Loucy (cell line): ENCODE data around the gene EPAS1.

Experiments
- H2AFZ ChIP-seq: fragments of 200-600 bp; sonication (generic); 2 replicates; pipeline ENCODE4 v1.6.0; 2016; ENCODE audit warnings: antibody characterized with exemption, mild to moderate bottlenecking, low read length, moderate library complexity
- H3F3A ChIP-seq: fragments of 200-600 bp; 2 replicates; pipeline ENCODE4 v1.6.0; 2016; ENCODE audit warnings: antibody characterized with exemption, low read depth, mild to moderate bottlenecking
- H3K27me3 ChIP-seq: fragments of 200-600 bp; sonication (generic); 2 replicates; pipeline ENCODE4 v1.6.1; 2014; ENCODE audit warnings: low read length, mild to moderate bottlenecking; ENCODE audit not compliant: insufficient read depth, poor library complexity, severe bottlenecking
- H3K36me3 ChIP-seq: fragments of 200-600 bp; sonication (generic); 2 replicates; pipeline ENCODE4 v1.6.1; 2016; ENCODE audit warnings: low read length; ENCODE audit not compliant: insufficient read depth
- H3K4me1 ChIP-seq: fragments of 200-600 bp; sonication (generic); 2 replicates; pipeline ENCODE4 v1.5.1; 2014; ENCODE audit warnings: low read length, mild to moderate bottlenecking; ENCODE audit not compliant: insufficient read depth, poor library complexity, severe bottlenecking
- H3K4me2 ChIP-seq: fragments of 200-600 bp; sonication (generic); 2 replicates; pipeline ENCODE4 v1.6.0; 2014; ENCODE audit warnings: antibody characterized with exemption, low read length, low read depth, mild to moderate bottlenecking; ENCODE audit not compliant: poor library complexity, severe bottlenecking
- H3K4me3 ChIP-seq: fragments of 200-600 bp; sonication (generic); 2 replicates; pipeline ENCODE4 v1.5.1; 2014; ENCODE audit warnings: low read length, mild to moderate bottlenecking, mixed read lengths; ENCODE audit not compliant: poor library complexity, severe bottlenecking
- H3K79me2 ChIP-seq: fragments of 200-600 bp; sonication (generic); 2 replicates; pipeline ENCODE4 v1.6.1; 2014; ENCODE audit warnings: low read length; ENCODE audit not compliant: insufficient read depth
- H3K9ac ChIP-seq: fragments of 200-600 bp; sonication (generic); 2 replicates; pipeline ENCODE4 v1.6.0; 2014; ENCODE audit warnings: mild to moderate bottlenecking, low read depth, low read length, moderate library complexity; ENCODE audit not compliant: poor library complexity, severe bottlenecking
- H3K9me2 ChIP-seq: fragments of 200-600 bp; sonication (generic); replicated peaks from 2 replicates; pipeline ENCODE4 v1.6.1; 2016; ENCODE audit warnings: low read depth, low read length, mixed read lengths
- H3K9me3 ChIP-seq: fragments of 200-600 bp; sonication (generic); 2 replicates; pipeline ENCODE4 v1.6.1; 2014; ENCODE audit warnings: mild to moderate bottlenecking, antibody characterized with exemption, low read length, low read depth; ENCODE audit not compliant: insufficient read depth
- H4K20me1 ChIP-seq: fragments of 200-600 bp; sonication (generic); 2 replicates; pipeline ENCODE4 v1.6.0; 2014; ENCODE audit warnings: antibody characterized with exemption, low read length, mild to moderate bottlenecking; ENCODE audit not compliant: insufficient read depth, poor library complexity, severe bottlenecking
- CTCF ChIP-seq: fragments of 200-600 bp; sonication (generic); conservative IDR thresholded peaks from 2 replicates; pipeline ENCODE4 v1.5.1; 2014; ENCODE audit warnings: mild to moderate bottlenecking, antibody characterized with exemption, low read length
- EZH2phosphoT487 ChIP-seq: fragments of 200-600 bp; IDR thresholded peaks from 2 replicates; pipeline ENCODE4 v1.6.1; 2018; ENCODE audit warnings: antibody characterized with exemption, mild to moderate bottlenecking, moderate library complexity, borderline replicate concordance

The EPAS1 gene

GRCh38 chr2:46259777-46260168, 37.4 kb upstream of the EPAS1 start:
- H3K9ac ChIP-seq, result no peak overlapping the region
- no peaks in the 10 kb centered on the region for H3K9me3 ChIP-seq
- H3K4me2 ChIP-seq, result no peak overlapping the region
- H3K27me3 ChIP-seq, result no peaks in the 10 kb centered on the region
- H3K79me2 ChIP-seq, result no peaks in the 10 kb centered on the region
- no peaks in the 10 kb centered on the region for H3F3A ChIP-seq
- TF ChIP-seq EZH2phosphoT487 (no peak), CTCF (no peak)
- no peaks in the 10 kb centered on the region for H3K9me2 ChIP-seq
- H2AFZ ChIP-seq, result no peak overlapping the region
- peaks cover 25% of the 10 kb centered on the region for H3K4me1 ChIP-seq
- no peak overlapping the region for H3K4me3 ChIP-seq
- H4K20me1 ChIP-seq, result no peaks in the 10 kb centered on the region
- H3K36me3 ChIP-seq, result no peaks in the 10 kb centered on the region

- Histone ChIP-seq H3K9ac (no peak overlapping the region), H3K36me3 (no peaks in the 10 kb centered on the region), H3K27me3 (no peaks in the 10 kb centered on the region), H3K4me1 (peaks cover 25% of the 10 kb centered on the region), H3F3A (no peaks in the 10 kb centered on the region), H3K79me2 (no peaks in the 10 kb centered on the region), H2AFZ (no peak overlapping the region), H3K4me3 (no peak overlapping the region), H3K9me2 (no peaks in the 10 kb centered on the region), H3K9me3 (no peaks in the 10 kb centered on the region), H4K20me1 (no peaks in the 10 kb centered on the region), H3K4me2 (no peak overlapping the region)
- TF ChIP-seq EZH2phosphoT487 (no peak), CTCF (no peak)
Measured at GRCh38 chr2:46260305-46260704, 36.9 kb upstream of the EPAS1 start.

GRCh38 chr2:46262248-46262938, 34.8 kb upstream of the EPAS1 start:
- Histone ChIP-seq H3K4me2 (no peak overlapping the region), H2AFZ (no peak overlapping the region), H3K4me3 (no peak overlapping the region), H3K9me3 (no peaks in the 10 kb centered on the region), H3K36me3 (no peaks in the 10 kb centered on the region), H3K4me1 (peaks cover 18% of the 10 kb centered on the region), H3K27me3 (no peaks in the 10 kb centered on the region), H3K9me2 (no peaks in the 10 kb centered on the region), H3F3A (no peaks in the 10 kb centered on the region), H4K20me1 (no peaks in the 10 kb centered on the region), H3K79me2 (no peaks in the 10 kb centered on the region), H3K9ac (no peak overlapping the region)
- TF ChIP-seq EZH2phosphoT487, result no peak
- TF ChIP-seq CTCF, result no peak
